ENCODE measurements around the gene ZNF425.

DNA sequence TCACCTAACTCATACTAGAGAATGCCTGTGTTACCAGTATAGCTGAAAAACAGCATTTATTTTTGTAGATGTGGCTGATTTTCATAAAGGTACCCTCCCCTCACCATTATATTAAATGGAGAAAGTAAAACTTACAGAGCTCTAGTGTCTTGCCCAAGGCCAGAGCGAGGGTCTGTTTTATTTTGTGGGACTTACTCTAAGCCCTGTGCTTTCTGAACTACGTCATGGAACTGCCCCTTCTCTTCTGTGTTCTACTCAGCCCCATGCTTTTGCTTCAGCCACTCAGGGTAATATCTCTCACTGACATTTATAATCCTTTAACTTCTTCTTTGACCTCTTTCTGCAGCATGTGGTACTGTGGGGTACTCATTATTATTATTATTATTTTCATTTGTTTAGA, 25.3 kb downstream of the ZNF425 start:
- TF ChIP-seq, protein P1, sequence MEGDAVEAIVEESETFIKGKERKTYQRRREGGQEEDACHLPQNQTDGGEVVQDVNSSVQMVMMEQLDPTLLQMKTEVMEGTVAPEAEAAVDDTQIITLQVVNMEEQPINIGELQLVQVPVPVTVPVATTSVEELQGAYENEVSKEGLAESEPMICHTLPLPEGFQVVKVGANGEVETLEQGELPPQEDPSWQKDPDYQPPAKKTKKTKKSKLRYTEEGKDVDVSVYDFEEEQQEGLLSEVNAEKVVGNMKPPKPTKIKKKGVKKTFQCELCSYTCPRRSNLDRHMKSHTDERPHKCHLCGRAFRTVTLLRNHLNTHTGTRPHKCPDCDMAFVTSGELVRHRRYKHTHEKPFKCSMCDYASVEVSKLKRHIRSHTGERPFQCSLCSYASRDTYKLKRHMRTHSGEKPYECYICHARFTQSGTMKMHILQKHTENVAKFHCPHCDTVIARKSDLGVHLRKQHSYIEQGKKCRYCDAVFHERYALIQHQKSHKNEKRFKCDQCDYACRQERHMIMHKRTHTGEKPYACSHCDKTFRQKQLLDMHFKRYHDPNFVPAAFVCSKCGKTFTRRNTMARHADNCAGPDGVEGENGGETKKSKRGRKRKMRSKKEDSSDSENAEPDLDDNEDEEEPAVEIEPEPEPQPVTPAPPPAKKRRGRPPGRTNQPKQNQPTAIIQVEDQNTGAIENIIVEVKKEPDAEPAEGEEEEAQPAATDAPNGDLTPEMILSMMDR (conservative IDR thresholded peaks at IDR 0.05; ENCODE audit: low read length) = no peak
- TF ChIP-seq EZH2phosphoT487 (IDR thresholded peaks at IDR 0.05; ENCODE audit: borderline replicate concordance) = no peak
